OCI-LY7 (cell line): ENCODE data around the gene TPX2. TPM values are rescaled to one million over a fixed set of nuclear protein-coding genes. Genes with fewer than 3 reads are reported as not detected.

Experiments used
- BruUV-seq: library from RNA; stranded (reverse); fragments of 400-500 nt; replicated peaks from 2 replicates; lab custom pipeline; 2021; lab: Mats Ljungman, UMichigan
- CTCF ChIA-PET: fragments of 300-600 bp; sonication (Branson Sonifier 250); formaldehyde crosslinking; loops from one replicate; lab custom pipeline; 2022; ENCODE audit warnings: antibody characterized with exemption; ENCODE audit not compliant: unreplicated experiment; lab: Charles Lee
- POLR2A ChIA-PET: fragments of 300-600 bp; sonication (Branson Sonifier 250); formaldehyde crosslinking; loops from one replicate; lab custom pipeline; 2022; ENCODE audit warnings: antibody characterized with exemption; lab: Charles Lee
- DNase-seq: peaks from one replicate; pipeline ENCODE4 v3.0.0-alpha.2; 2015; ENCODE audit warnings: low spot score
- H2AFZ ChIP-seq: fragments of 200-600 bp; sonication (generic), shearing (Covaris generic); 2 replicates; pipeline ENCODE4 v1.6.1; 2014; ENCODE audit warnings: mild to moderate bottlenecking, antibody characterized with exemption, low read length, moderate library complexity
- H3K27ac ChIP-seq: fragments of 200-600 bp; sonication (generic); 2 replicates; pipeline ENCODE4 v1.5.1; 2014; ENCODE audit warnings: mixed run types, low read depth, mild to moderate bottlenecking, moderate library complexity, low read length, inconsistent platforms; ENCODE audit not compliant: poor library complexity, severe bottlenecking
- H3K36me3 ChIP-seq: fragments of 200-600 bp; sonication (generic); 2 replicates; pipeline ENCODE4 v1.6.1; 2014; ENCODE audit warnings: mild to moderate bottlenecking, antibody characterized with exemption, low read length, moderate library complexity, mixed read lengths; ENCODE audit not compliant: insufficient read depth
- H3K4me1 ChIP-seq: fragments of 200-600 bp; sonication (generic); 2 replicates; pipeline ENCODE4 v1.5.1; 2014; ENCODE audit warnings: mild to moderate bottlenecking, low read length; ENCODE audit not compliant: insufficient read depth, poor library complexity, severe bottlenecking
- H3K4me2 ChIP-seq: fragments of 200-600 bp; sonication (generic); 2 replicates; pipeline ENCODE4 v1.6.1; 2014; ENCODE audit warnings: mild to moderate bottlenecking, low read length
- H3K4me3 ChIP-seq: fragments of 200-600 bp; sonication (generic); 2 replicates; pipeline ENCODE4 v1.5.1; 2014; ENCODE audit warnings: mild to moderate bottlenecking, low read depth, low read length; ENCODE audit not compliant: poor library complexity, severe bottlenecking
- H3K79me2 ChIP-seq: fragments of 200-600 bp; sonication (generic); 2 replicates; pipeline ENCODE4 v1.6.1; 2016; ENCODE audit warnings: low read depth, mild to moderate bottlenecking, low read length, moderate library complexity, mixed read lengths; ENCODE audit not compliant: insufficient read depth
- H3K9me2 ChIP-seq: fragments of 200-600 bp; sonication (generic); 2 replicates; pipeline ENCODE4 v1.6.1; 2016; ENCODE audit warnings: mild to moderate bottlenecking, low read length, mixed read lengths; ENCODE audit not compliant: insufficient read depth
- H3K9me3 ChIP-seq: fragments of 200-600 bp; sonication (generic); 2 replicates; pipeline ENCODE4 v1.6.1; 2014; ENCODE audit warnings: mild to moderate bottlenecking, mixed run types, low read length, mixed read lengths
- H4K20me1 ChIP-seq: fragments of 200-600 bp; sonication (generic); 2 replicates; pipeline ENCODE4 v1.6.1; 2014; ENCODE audit warnings: mild to moderate bottlenecking, antibody characterized with exemption, low read length, moderate library complexity, mixed read lengths; ENCODE audit not compliant: insufficient read depth
- EZH2phosphoT487 ChIP-seq: fragments of 200-600 bp; sonication (generic); IDR thresholded peaks from 2 replicates; pipeline ENCODE4 v1.6.1; 2018; ENCODE audit warnings: low read depth, borderline replicate concordance, mild to moderate bottlenecking, mixed run types, antibody characterized with exemption, low read length, moderate library complexity, mixed read lengths
- intact Hi-C: fragments of 100-400 bp; cut with micrococcal nuclease; formaldehyde crosslinking; loops from one replicate; pipeline ENCODE4 v1.10.0; 2022; ENCODE audit not compliant: unreplicated experiment
- total RNA-seq, 2 experiments: library from RNA; depleted of rRNA in 1 of 2; stranded (reverse); fragments of >200 nt in 1 of 2; shearing (Covaris generic) in 1 of 2; gene quantifications; 2 replicates each; pipeline ENCODE4 v1.2.3, GENCODE V29; 2014 to 2022
- TF ChIP-seq, protein P1 (sequence below): fragments of 200-600 bp; sonication (generic); conservative IDR thresholded peaks from 2 replicates; pipeline ENCODE4 v1.5.1; 2014; ENCODE audit warnings: mild to moderate bottlenecking, antibody characterized with exemption, low read length, moderate library complexity, mixed read lengths

The TPX2 gene
- total RNA-seq, 2 experiments from 2014 or later: 121 to 173 TPM

DNA sequence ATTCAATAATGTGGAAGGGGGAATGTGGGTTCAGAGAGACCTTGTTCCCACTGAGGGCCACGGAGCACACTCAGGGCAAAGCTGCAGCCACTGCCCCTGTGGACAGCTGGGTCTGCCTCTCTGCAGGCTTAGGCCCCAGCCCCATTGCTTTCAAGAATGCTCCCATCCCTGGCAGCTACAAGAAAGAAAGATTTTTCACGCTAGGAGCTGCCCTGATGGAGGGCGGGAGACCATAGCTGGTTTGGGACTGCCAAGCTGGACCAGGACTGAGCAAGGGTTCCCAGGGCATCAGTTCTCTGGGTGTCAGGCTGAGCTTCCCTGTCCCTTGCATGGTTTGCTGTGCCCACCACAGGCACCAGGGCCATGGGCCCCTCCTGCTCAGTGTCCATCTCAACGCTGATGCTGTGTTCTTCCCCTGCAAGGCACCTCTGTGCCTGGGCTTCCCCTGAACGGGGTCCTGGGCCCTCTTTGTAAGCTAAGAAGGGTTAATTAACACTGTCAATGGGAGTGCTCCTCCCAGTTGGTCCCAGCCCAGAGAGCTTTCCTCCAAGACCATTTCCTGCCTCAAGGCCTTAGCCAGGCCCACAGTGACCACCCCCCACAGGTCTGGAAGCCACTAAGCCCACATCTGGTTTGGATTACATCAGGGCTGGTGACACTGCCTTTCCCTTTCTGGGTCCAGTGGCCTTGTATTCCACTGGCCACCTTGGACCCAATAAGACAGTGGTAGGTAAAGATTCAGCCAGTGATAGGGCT lies 97.9 kb downstream of the TPX2 start:
- no peak overlapping the region for H3K4me3 ChIP-seq
- intact Hi-C loops: no loop called here
- no peak overlapping the region for H3K4me2 ChIP-seq
- no peak overlapping the region for H3K27ac ChIP-seq
- POLR2A ChIA-PET: interaction anchor here (0.9 to 1.2 kb wide), 2 partner anchors 19 to 98 kb away, joined by 3 read pairs; partner anchors contain the start of gene TPX2
- no peaks in the 10 kb centered on the region for H3K9me3 ChIP-seq
- no peaks in the 10 kb centered on the region for H3K79me2 ChIP-seq
- H4K20me1 ChIP-seq: no peaks in the 10 kb centered on the region
- no peaks in the 10 kb centered on the region for H3K4me1 ChIP-seq
- no peak overlapping the region for H2AFZ ChIP-seq
- TF ChIP-seq EZH2phosphoT487: no peak
- TF ChIP-seq, protein P1, sequence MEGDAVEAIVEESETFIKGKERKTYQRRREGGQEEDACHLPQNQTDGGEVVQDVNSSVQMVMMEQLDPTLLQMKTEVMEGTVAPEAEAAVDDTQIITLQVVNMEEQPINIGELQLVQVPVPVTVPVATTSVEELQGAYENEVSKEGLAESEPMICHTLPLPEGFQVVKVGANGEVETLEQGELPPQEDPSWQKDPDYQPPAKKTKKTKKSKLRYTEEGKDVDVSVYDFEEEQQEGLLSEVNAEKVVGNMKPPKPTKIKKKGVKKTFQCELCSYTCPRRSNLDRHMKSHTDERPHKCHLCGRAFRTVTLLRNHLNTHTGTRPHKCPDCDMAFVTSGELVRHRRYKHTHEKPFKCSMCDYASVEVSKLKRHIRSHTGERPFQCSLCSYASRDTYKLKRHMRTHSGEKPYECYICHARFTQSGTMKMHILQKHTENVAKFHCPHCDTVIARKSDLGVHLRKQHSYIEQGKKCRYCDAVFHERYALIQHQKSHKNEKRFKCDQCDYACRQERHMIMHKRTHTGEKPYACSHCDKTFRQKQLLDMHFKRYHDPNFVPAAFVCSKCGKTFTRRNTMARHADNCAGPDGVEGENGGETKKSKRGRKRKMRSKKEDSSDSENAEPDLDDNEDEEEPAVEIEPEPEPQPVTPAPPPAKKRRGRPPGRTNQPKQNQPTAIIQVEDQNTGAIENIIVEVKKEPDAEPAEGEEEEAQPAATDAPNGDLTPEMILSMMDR: no peak
- H3K9me2 ChIP-seq: no peaks in the 10 kb centered on the region
- CTCF ChIA-PET: interaction anchor here (1.5 kb wide), 1 partner anchor 10 kb away, joined by 4 read pairs; no protein-coding TSS in a partner anchor
- no TSS peak for BruUV-seq
- DNase-seq: no peak
- H3K36me3 ChIP-seq: no peaks in the 10 kb centered on the region

DNA sequence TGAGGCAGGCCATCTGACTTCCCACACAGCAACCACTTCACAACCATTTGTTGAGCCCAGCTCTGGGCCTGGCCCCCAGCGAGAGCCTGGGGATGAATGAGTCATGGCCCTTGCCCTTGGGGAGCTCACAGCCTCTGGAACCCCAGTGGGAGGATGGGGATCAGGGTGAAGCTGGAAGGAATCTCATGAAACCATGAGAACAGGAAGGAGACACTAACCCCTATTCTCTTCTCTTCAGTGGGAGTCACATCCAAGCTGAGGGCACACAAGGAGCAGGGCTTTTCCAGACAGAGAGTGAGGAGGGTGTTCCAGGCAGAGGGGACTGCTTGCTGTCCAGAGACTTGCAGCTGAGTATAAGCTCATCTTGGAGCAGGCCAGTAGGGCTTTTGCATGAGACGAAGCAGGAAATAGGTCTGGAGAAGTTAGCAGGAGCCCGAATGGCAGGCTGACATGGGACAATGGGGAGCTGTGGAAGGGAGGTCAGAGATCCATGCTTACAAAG lies 98.9 kb downstream of the TPX2 start:
- no peaks in the 10 kb centered on the region for H4K20me1 ChIP-seq
- H3K4me2 ChIP-seq: no peak overlapping the region
- no peaks in the 10 kb centered on the region for H3K36me3 ChIP-seq
- H3K4me3 ChIP-seq: no peak overlapping the region
- peaks cover 4% of the 10 kb centered on the region for H3K4me1 ChIP-seq
- no peaks in the 10 kb centered on the region for H3K9me2 ChIP-seq
- ChIA-PET CTCF (interaction anchor here (0.8 to 1.5 kb wide), 2 partner anchors 9 to 15 kb away, joined by 4 read pairs; no protein-coding TSS in a partner anchor), POLR2A (interaction anchor here (1.2 kb wide), 1 partner anchor 20 kb away, joined by 3 read pairs; no protein-coding TSS in a partner anchor)
- no peaks in the 10 kb centered on the region for H3K79me2 ChIP-seq
- no peak for DNase-seq
- no peak overlapping the region for H3K27ac ChIP-seq
- intact Hi-C loops: no loop called here
- no peaks in the 10 kb centered on the region for H3K9me3 ChIP-seq
- no peak for TF ChIP-seq EZH2phosphoT487
- TF ChIP-seq, protein P1: no peak
- BruUV-seq: no TSS peak
- H2AFZ ChIP-seq: no peak overlapping the region
